IPS-18c (cell line): ENCODE data around the gene PTCH2.
"Not testable (repeated sequence)": the region's sequence is repeated elsewhere in the genome, so short reads cannot be mapped to it uniquely, and the experiment has no call there.

Source experiments
- H3K4me3 ChIP-seq: 2 replicates; pipeline ENCODE4 v1.7.0; 2013; ENCODE audit warnings: low read depth, mild to moderate bottlenecking, low read length, moderate library complexity; ENCODE audit not compliant: insufficient read depth
- H3K9me3 ChIP-seq: one replicate; pipeline ENCODE4 v1.6.1; 2013; ENCODE audit warnings: mild to moderate bottlenecking, low read length, moderate library complexity; ENCODE audit not compliant: control insufficient read depth, insufficient read depth

Gene PTCH2

GRCh38 chr1:44827197-44828002, 15.7 kb downstream of the PTCH2 start:
- Histone ChIP-seq H3K4me3 (no peak overlapping the region), H3K9me3 (peaks cover 5% of the 10 kb centered on the region)

- Histone ChIP-seq H3K4me3 (no peak overlapping the region), H3K9me3 (peaks cover 2% of the 10 kb centered on the region)
Observed at GRCh38 chr1:44826375-44827196, 16.5 kb downstream of the PTCH2 start.

- H3K4me3 ChIP-seq, H3K9me3 ChIP-seq: not testable (repeated sequence)
Observed at GRCh38 chr1:44824392-44824791, 18.7 kb downstream of the PTCH2 start.

DNA sequence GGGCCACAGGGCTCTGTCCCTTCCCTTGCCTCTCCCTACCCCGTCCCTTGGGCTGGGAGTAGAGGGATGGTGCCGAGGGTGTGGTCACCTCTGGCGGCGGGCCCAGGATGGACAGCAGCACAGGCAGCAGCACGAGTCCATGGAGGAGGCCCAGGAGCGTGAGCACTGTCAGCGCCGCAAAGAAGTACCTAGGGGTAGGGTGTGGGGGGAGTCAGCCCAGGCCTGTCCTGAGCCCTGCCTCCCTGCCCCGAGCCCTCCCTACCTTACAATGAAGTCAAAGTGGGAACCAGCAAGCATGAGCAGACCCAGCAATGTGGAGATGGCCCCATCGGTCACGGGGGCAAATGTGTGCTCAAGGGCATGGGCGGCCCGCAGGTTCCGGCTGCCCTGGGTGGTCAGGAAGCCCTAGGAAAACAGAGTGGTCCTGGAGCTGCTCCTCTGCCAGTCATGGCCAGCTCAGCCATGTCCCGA, 20.0 kb downstream of the PTCH2 start:
- no peak overlapping the region for H3K4me3 ChIP-seq
- no peaks in the 10 kb centered on the region for H3K9me3 ChIP-seq

DNA sequence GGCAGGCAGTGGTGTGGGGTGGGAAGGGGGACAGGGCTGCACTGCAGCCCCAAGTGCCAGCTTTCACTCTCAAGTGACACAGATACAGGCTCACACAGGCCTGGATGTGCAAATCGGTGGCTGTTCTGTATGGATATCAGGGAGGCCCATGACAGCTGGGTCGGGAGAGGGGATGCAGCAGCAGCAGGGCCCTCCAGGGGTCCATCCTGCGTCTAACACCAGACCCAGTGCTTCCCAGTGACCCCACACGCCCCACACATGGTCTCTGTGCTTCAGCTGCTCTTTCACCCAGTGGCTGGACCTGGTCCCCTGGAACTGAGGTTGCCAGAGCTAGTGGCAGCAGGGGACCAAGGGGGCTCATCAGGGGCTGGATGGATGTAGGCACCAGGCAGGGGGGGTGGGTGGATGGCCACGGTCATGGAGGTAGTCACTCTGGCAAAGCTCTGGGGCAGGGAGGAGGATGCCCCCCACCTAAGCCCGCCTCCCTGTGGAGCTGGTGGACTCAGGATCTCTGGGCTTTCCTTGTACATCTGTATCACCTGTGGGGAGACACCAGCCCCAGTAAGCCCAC, 20.8 kb downstream of the PTCH2 start:
- no peak overlapping the region for H3K4me3 ChIP-seq
- no peaks in the 10 kb centered on the region for H3K9me3 ChIP-seq

GRCh38 chr1:44821240-44821715, 21.8 kb downstream of the PTCH2 start:
- Histone ChIP-seq H3K9me3 (no peaks in the 10 kb centered on the region), H3K4me3 (no peak overlapping the region)

- no peaks in the 10 kb centered on the region for H3K9me3 ChIP-seq
- H3K4me3 ChIP-seq = peak overlapping the region; percentile 58; the same call in 1 of the 2 replicates
Observed at GRCh38 chr1:44820328-44821239, 22.5 kb downstream of the PTCH2 start.

DNA sequence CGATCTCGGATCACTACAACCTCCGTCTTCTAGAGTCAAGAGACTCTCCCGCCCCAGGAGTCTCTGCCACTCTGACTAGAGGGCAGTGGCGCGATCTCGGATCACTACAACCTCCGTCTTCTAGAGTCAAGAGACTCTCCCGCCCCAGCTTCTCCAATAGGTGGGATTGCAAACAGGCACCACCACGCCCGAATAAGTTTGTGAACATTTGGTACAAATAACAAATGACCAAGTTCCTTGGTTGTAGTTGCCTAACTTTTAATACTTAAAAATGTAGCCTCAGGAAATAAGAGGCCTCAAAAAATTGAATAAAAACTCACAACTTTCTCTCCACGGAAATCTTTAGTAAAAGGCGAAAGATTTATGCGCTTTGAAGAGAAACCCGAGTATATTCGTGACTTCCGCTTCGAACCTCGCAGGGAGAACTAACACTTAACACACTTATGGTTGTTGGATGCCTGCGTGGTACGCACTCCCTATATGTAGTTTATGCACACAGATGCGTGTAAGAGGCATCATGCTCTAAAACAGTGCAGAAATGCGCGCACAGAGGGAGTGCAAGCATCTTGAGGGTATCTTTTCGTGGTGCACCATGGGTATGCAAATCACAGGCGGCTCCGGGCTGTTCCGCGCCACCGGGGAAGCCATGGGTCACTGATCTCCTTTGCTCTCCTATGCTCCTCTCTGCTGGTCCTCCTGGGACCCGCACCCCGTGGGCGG, 23.3 kb downstream of the PTCH2 start:
- Histone ChIP-seq H3K4me3 (peak overlapping the region; percentile 58; the same call in 1 of the 2 replicates), H3K9me3 (no peaks in the 10 kb centered on the region)

- Histone ChIP-seq H3K4me3 (peak overlapping the region; percentile 28; the same call in 1 of the 2 replicates), H3K9me3 (no peaks in the 10 kb centered on the region)
Observed at GRCh38 chr1:44819196-44819607, 23.9 kb downstream of the PTCH2 start.

GRCh38 chr1:44817771-44818495, 25.1 kb downstream of the PTCH2 start:
- no peak overlapping the region for H3K4me3 ChIP-seq
- no peaks in the 10 kb centered on the region for H3K9me3 ChIP-seq

- H3K4me3 ChIP-seq = no peak overlapping the region
- H3K9me3 ChIP-seq = no peaks in the 10 kb centered on the region
Observed at GRCh38 chr1:44817307-44817706, 25.7 kb downstream of the PTCH2 start.

GRCh38 chr1:44815926-44816325, 27.1 kb downstream of the PTCH2 start:
- H3K9me3 ChIP-seq, H3K4me3 ChIP-seq: not testable (repeated sequence)

GRCh38 chr1:44812822-44813543, 30.1 kb downstream of the PTCH2 start:
- H3K4me3 ChIP-seq = peak overlapping the region; percentile 42; the same call in 1 of the 2 replicates

DNA sequence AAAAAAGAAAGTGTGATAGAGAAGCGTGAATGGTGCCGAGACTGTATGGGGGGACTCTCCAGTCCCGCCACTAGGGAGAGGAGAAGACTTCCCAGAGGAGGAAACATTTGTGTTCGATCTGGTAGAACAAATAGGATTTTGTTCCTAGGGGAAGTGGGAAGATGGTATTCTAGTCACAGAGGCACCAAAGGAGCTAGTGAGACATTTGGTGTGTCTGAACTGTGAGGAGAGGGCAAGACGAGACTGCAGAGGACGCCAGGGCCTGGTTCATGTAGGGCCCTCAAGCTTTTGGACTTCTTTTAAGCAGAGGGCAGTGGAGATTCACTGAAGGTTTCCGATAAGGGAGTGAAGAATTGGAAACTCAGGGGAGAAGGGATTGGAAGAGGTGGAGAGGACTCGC, 31.8 kb downstream of the PTCH2 start:
- H3K4me3 ChIP-seq = no peak overlapping the region

More at GRCh38 chr1:44812822-44813543, 30.1 kb downstream of the PTCH2 start:
- H3K9me3 ChIP-seq = no peaks in the 10 kb centered on the region

DNA sequence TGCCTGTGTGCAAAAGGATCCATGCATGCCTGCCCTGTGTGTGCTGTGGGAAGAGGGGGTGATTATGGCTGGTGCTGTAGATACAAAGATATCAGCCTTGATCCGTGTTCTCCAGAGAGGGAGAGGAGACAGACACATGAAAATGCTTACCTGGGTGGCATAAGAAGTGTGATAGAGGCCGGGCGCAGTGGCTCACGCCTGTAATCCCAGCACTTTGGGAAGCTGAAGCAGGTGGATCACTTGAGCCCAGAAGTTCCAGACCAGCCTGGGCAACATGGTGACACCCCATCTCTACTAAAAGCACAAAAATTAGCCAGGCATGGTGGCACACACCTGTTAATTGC, 32.3 kb downstream of the PTCH2 start:
- not testable (repeated sequence) for H3K9me3 ChIP-seq, H3K4me3 ChIP-seq

More for the DNA sequence above, 31.8 kb downstream of the PTCH2 start:
- no peaks in the 10 kb centered on the region for H3K9me3 ChIP-seq
